Measurements from ENCODE around the gene RPS6KA1. TPM values are rescaled to one million over a fixed set of nuclear protein-coding genes. Genes with fewer than 3 reads are reported as not detected.

The RPS6KA1 gene
- polyA plus RNA-seq, 1 donor (not counting 4 experiments of a cell fraction or from before 2014, with no cell fraction given) = 65.9 TPM

DNA sequence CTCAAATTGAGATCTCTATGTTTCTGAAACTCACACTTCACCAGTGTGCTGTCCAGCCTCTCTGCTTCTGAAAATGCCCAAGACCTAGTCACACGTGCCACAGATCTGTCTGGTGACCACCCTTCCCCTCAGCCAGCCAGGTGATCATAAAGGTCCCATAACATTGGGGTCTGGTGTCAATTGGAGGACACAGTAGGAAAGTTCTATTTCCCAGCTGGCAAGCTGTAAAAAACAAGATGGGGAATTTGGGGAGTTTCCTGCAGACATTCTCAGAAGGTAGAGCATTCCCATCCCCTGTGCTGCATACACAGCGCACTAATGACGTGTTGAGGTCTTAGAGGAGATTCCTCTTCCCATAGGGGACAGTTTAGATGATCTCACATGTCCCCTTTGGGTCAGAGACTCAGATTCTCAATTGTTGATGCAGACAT, 50.1 kb downstream of the RPS6KA1 start:
- peaks cover 4% of the 10 kb centered on the region for H4K20me1 ChIP-seq (ENCODE audit: control insufficient read depth, extremely low read depth, insufficient read depth, low read length)
- no peak for DNase-seq (ENCODE audit: low read depth, low spot score)
- no peak overlapping the region for H2AFZ ChIP-seq (ENCODE audit: control insufficient read depth, low read length)
- H3K27ac ChIP-seq (ENCODE audit: control insufficient read depth, insufficient read depth, low read length) = no peak overlapping the region
- H3K36me3 ChIP-seq (ENCODE audit: control insufficient read depth in 2 of 2, extremely low read depth in 1 of 2, insufficient read depth in 2 of 2, low read length in 2 of 2) = peaks cover 4 to 10% of the 10 kb centered on the region in 2 experiments
- H3K4me3 ChIP-seq (ENCODE audit: control insufficient read depth in 2 of 3, extremely low read depth in 1 of 3, insufficient read depth in 2 of 3, low read depth in 1 of 3, low read length in 3 of 3) = no peak overlapping the region
- no peaks in the 10 kb centered on the region for H3K79me2 ChIP-seq (ENCODE audit: control insufficient read depth, insufficient read depth, low read length)
- no peaks in the 10 kb centered on the region for H3K4me1 ChIP-seq (ENCODE audit: control insufficient read depth, extremely low read depth, insufficient read depth, low read length)
- FAIRE-seq = no peak
- no peak overlapping the region for H3K4me2 ChIP-seq (ENCODE audit: control insufficient read depth, extremely low read depth, insufficient read depth, low read depth, low read length)
- TF ChIP-seq, protein P1, sequence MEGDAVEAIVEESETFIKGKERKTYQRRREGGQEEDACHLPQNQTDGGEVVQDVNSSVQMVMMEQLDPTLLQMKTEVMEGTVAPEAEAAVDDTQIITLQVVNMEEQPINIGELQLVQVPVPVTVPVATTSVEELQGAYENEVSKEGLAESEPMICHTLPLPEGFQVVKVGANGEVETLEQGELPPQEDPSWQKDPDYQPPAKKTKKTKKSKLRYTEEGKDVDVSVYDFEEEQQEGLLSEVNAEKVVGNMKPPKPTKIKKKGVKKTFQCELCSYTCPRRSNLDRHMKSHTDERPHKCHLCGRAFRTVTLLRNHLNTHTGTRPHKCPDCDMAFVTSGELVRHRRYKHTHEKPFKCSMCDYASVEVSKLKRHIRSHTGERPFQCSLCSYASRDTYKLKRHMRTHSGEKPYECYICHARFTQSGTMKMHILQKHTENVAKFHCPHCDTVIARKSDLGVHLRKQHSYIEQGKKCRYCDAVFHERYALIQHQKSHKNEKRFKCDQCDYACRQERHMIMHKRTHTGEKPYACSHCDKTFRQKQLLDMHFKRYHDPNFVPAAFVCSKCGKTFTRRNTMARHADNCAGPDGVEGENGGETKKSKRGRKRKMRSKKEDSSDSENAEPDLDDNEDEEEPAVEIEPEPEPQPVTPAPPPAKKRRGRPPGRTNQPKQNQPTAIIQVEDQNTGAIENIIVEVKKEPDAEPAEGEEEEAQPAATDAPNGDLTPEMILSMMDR (optimal IDR thresholded peaks at IDR 0.05 in 1 of 3, IDR thresholded peaks at IDR 0.05 in 1 of 3, conservative IDR thresholded peaks at IDR 0.05 in 1 of 3; ENCODE audit: extremely low read depth in 1 of 3, insufficient read depth in 2 of 3, low read length in 3 of 3) = no peak
- TF ChIP-seq EZH2 (IDR thresholded peaks at IDR 0.05; ENCODE audit: low read length) = no peak
- H3K9ac ChIP-seq (ENCODE audit: control insufficient read depth, extremely low read depth, insufficient read depth, low read length) = no peak overlapping the region
- H3K9me3 ChIP-seq (ENCODE audit: control insufficient read depth, low read depth, low read length) = no peaks in the 10 kb centered on the region
- dilution Hi-C loops (cut with MboI; ENCODE audit: extremely low pct_ligation_motif_present, low sequenced_read_pairs) = no loop called here
- H3K9me1 ChIP-seq (ENCODE audit: control insufficient read depth, extremely low read depth, insufficient read depth, low read length) = no peaks in the 10 kb centered on the region
- H3K27me3 ChIP-seq (ENCODE audit: control insufficient read depth, extremely low read depth, insufficient read depth, low read length) = no peaks in the 10 kb centered on the region

GRCh38 chr1:26580116-26580515, 50.6 kb downstream of the RPS6KA1 start:
- Histone ChIP-seq H3K4me3 (ENCODE audit: control insufficient read depth in 2 of 3, extremely low read depth in 1 of 3, insufficient read depth in 2 of 3, low read depth in 1 of 3, low read length in 3 of 3) (no peak overlapping the region), H3K27me3 (ENCODE audit: control insufficient read depth, extremely low read depth, insufficient read depth, low read length) (no peaks in the 10 kb centered on the region), H3K9me1 (ENCODE audit: control insufficient read depth, extremely low read depth, insufficient read depth, low read length) (no peaks in the 10 kb centered on the region), H2AFZ (ENCODE audit: control insufficient read depth, low read length) (no peak overlapping the region), H3K9me3 (ENCODE audit: control insufficient read depth, low read depth, low read length) (no peaks in the 10 kb centered on the region), H3K9ac (ENCODE audit: control insufficient read depth, extremely low read depth, insufficient read depth, low read length) (no peak overlapping the region), H3K4me1 (ENCODE audit: control insufficient read depth, extremely low read depth, insufficient read depth, low read length) (no peaks in the 10 kb centered on the region), H4K20me1 (ENCODE audit: control insufficient read depth, extremely low read depth, insufficient read depth, low read length) (peaks cover 1% of the 10 kb centered on the region), H3K4me2 (ENCODE audit: control insufficient read depth, extremely low read depth, insufficient read depth, low read depth, low read length) (no peak overlapping the region), H3K36me3 (ENCODE audit: control insufficient read depth in 2 of 2, extremely low read depth in 1 of 2, insufficient read depth in 2 of 2, low read length in 2 of 2) (peaks cover 0 to 6% of the 10 kb centered on the region in 2 experiments), H3K79me2 (ENCODE audit: control insufficient read depth, insufficient read depth, low read length) (no peaks in the 10 kb centered on the region), H3K27ac (ENCODE audit: control insufficient read depth, insufficient read depth, low read length) (no peak overlapping the region)
- TF ChIP-seq EZH2 (IDR thresholded peaks at IDR 0.05; ENCODE audit: low read length) = no peak
- TF ChIP-seq, protein P1 (optimal IDR thresholded peaks at IDR 0.05 in 1 of 3, IDR thresholded peaks at IDR 0.05 in 1 of 3, conservative IDR thresholded peaks at IDR 0.05 in 1 of 3; ENCODE audit: extremely low read depth in 1 of 3, insufficient read depth in 2 of 3, low read length in 3 of 3) = no peak
- DNase-seq (ENCODE audit: low read depth, low spot score) = no peak
- no peak for FAIRE-seq
- dilution Hi-C loops (cut with MboI; ENCODE audit: extremely low pct_ligation_motif_present, low sequenced_read_pairs) = no loop called here
